Measurements from ENCODE around the gene SLC44A4.

GRCh38 chr6:31836474-31837368 is 42.1 kb downstream of the SLC44A4 start:
- no peak for TF ChIP-seq CTCF (IDR thresholded peaks at IDR 0.05)
- TF ChIP-seq POLR2A (IDR thresholded peaks at IDR 0.05), result no peak
